ENCODE results near the gene BCL2A1.
"Not testable (repeated sequence)": the region's sequence is repeated elsewhere in the genome, so short reads cannot be mapped to it uniquely, and the experiment has no call there.

The BCL2A1 gene

GRCh38 chr15:79965846-79966630, 5.0 kb downstream of the BCL2A1 start:
- H3K4me3 ChIP-seq (ENCODE audit: low read depth, low read length) = no peak overlapping the region
- TF ChIP-seq, protein P1, sequence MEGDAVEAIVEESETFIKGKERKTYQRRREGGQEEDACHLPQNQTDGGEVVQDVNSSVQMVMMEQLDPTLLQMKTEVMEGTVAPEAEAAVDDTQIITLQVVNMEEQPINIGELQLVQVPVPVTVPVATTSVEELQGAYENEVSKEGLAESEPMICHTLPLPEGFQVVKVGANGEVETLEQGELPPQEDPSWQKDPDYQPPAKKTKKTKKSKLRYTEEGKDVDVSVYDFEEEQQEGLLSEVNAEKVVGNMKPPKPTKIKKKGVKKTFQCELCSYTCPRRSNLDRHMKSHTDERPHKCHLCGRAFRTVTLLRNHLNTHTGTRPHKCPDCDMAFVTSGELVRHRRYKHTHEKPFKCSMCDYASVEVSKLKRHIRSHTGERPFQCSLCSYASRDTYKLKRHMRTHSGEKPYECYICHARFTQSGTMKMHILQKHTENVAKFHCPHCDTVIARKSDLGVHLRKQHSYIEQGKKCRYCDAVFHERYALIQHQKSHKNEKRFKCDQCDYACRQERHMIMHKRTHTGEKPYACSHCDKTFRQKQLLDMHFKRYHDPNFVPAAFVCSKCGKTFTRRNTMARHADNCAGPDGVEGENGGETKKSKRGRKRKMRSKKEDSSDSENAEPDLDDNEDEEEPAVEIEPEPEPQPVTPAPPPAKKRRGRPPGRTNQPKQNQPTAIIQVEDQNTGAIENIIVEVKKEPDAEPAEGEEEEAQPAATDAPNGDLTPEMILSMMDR (IDR thresholded peaks at IDR 0.05; ENCODE audit: low read depth, low read length) = no peak

GRCh38 chr15:79964232-79964805, 6.7 kb downstream of the BCL2A1 start:
- TF ChIP-seq, protein P1 (IDR thresholded peaks at IDR 0.05; ENCODE audit: low read depth, low read length) = no peak
- H3K4me3 ChIP-seq (ENCODE audit: low read depth, low read length) = no peak overlapping the region

DNA sequence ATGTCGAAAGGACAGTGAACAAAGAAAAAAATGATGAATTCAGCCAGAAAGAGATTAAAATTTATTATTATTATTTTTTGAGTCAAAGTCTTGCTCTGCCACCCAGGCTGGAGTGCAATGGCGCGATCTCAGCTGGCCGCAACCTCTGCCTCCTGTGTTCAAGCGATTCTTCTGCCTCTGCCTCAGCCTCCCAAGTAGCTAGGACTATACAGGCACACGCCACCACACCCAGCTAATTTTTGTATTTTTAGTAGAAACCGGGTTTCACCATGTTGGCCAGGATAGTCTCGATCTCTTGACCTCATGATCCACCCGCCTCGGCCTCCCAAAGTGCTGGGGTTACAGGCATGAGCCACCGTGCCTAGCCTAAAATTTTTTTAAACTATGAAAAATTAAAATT, 8.1 kb downstream of the BCL2A1 start:
- not testable (repeated sequence) for H3K4me3 ChIP-seq (ENCODE audit: low read depth, low read length)

GRCh38 chr15:79962178-79962577, 8.8 kb downstream of the BCL2A1 start:
- H3K4me3 ChIP-seq (ENCODE audit: low read depth, low read length) = no peak overlapping the region
- TF ChIP-seq, protein P1 (IDR thresholded peaks at IDR 0.05; ENCODE audit: low read depth, low read length) = no peak

DNA sequence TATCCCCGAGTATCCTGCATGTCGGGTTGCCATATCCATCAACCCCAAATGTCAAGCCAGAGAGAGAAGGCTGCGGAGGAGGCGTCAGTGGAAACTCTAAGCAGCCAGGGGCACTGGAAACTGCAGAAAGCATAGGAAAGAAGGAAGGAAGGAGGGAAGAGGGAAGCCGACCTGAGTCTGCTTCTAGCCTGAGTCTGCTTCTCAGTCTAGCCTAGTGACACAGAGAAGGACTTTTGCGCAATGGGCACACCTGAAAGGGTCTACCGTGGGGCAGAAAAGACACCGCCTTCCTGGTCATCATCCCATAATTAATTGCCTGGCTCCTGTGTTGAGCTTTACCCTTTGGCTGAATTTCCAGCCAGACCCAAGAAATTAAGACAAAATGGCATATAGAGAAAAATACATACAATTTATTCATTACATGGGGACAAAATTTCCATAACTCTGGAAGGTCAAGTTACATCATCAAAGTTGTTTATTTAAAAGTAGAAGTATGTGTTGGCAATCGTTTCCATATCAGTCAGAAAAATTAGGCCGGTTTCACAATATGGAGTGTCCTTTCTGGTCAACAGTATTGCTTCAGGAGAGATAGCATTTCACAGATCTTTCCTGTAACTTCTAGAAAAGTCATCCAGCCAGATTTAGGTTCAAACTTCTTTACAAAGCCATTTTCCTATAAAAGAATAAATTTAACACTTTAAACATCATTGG, 10.3 kb downstream of the BCL2A1 start:
- TF ChIP-seq, protein P1 (IDR thresholded peaks at IDR 0.05; ENCODE audit: low read depth, low read length) = no peak

GRCh38 chr15:79957741-79958140, 13.3 kb downstream of the BCL2A1 start:
- no peak overlapping the region for H3K4me3 ChIP-seq (ENCODE audit: low read depth, low read length)
- TF ChIP-seq, protein P1 (IDR thresholded peaks at IDR 0.05; ENCODE audit: low read depth, low read length) = no peak

More for the DNA sequence above, 10.3 kb downstream of the BCL2A1 start:
- no peak overlapping the region for H3K4me3 ChIP-seq (ENCODE audit: low read depth, low read length)

DNA sequence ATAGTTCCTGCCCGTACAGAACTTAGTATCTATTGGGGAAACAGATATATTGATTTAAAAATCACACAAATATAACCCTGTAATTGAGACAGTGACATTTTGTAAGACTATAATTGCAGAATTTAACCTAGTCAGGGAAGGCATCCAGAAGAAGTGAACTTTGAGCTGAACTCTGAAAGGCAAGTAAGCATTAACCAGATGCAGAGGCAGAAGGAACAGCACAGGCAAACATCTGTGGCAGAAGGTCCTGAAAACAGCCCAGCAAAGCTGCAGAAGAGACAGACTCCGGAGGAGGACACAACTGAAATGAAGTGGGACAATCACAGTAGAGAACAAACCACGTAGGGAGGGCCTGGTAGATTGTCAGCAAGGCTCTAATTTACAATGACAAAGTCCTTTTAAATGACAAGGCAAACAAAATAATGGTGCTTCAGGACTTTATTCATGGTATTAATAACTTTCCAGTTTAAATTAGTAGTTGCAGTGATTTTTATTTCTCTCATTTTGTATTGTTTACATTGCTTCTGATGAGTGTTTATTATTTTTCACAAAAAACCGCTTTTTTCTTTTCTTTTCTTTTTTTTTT, 14.5 kb downstream of the BCL2A1 start:
- TF ChIP-seq, protein P1 (IDR thresholded peaks at IDR 0.05; ENCODE audit: low read depth, low read length) = no peak
- no peak overlapping the region for H3K4me3 ChIP-seq (ENCODE audit: low read depth, low read length)
